Midbrain (tissue), 1 donor: ENCODE measurements around the gene SCN3A.

Experiments
- DNase-seq: peaks from one replicate; lab custom pipeline; 2025; lab: John Stamatoyannopoulos, UW

SCN3A gene

GRCh38 chr2:165055082-165055851, 148.6 kb downstream of the SCN3A start:
- DNase-seq: no peak

DNA sequence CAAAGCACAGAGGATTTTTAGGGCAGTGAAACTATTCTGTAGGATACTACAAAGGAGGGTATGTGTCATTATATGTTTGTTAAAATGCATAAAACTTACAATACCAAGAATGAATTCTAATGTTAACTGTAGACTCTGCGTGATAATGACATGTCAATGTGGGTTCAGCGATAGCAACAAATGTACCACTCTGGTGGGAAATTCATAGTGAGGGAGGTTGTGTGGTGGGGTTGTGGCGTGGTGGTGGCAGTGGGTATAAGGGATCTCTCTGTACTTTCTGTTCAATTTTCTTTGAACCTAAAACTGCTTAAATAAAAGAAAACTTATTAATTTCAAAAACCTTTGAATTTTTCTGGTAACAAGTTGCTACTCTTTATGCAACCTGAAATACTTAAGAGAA, 149.2 kb downstream of the SCN3A start:
- DNase-seq: no peak

DNA sequence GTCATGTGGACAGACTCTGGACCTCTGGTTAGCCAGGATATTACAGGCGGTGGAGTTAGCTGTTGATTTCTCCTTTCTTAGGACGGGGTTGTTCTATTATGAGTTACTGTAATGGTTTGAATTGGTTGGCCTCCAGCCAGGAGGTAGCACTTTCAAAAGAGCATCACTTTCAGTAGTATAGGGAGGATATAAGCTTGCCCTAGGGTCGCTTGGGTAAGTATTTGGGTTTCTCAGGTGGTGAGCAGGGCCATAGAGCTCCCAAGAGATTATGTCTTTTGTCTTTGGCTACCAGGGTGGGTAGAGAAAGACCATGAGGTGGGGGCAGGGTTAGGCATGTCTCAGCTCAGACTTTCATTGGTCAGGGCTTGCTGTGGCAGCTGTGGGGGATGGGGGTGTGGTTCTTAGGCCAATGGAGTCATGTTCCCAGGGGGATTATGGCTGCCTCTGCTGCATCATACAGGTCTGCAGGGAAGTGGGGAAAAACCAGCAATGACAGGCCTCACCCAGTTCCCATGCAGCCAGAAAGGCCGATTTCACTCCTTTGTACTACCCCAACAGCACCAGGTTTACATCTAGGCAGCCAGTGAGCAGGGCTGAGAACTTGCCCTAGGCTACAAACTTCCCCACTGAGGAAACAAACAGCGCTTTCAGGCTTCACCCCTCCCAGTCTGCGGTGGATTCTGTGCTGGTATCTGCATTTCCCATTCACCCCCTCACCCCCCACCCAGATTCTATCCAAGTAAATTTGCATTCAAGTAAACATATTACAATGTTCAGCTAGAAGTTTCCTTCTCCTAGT, 159.1 kb downstream of the SCN3A start:
- no peak for DNase-seq
